Fibroblast of mammary gland (primary cell): ENCODE data around the gene SNX24.
A peak's percentile ranks its signal among the peaks of the same experiment; 100 is the strongest.
"Not testable (repeated sequence)": the region's sequence is repeated elsewhere in the genome, so short reads cannot be mapped to it uniquely, and the experiment has no call there.

ENCODE experiments used
- DNase-seq: peaks from one replicate; pipeline ENCODE4 v3.0.0-alpha.2; 2010; ENCODE audit warnings: low read depth
- H3K4me3 ChIP-seq: 2 replicates; pipeline ENCODE4 v1.5.1; 2011; ENCODE audit warnings: low read depth, mild to moderate bottlenecking, low read length, moderate library complexity; ENCODE audit not compliant: control insufficient read depth
- TF ChIP-seq, protein P1 (sequence below): conservative IDR thresholded peaks from 2 replicates; pipeline ENCODE4 v1.5.1; 2011; ENCODE audit warnings: low read depth, low read length, inconsistent platforms; ENCODE audit not compliant: control insufficient read depth, insufficient read depth

The SNX24 gene

DNA sequence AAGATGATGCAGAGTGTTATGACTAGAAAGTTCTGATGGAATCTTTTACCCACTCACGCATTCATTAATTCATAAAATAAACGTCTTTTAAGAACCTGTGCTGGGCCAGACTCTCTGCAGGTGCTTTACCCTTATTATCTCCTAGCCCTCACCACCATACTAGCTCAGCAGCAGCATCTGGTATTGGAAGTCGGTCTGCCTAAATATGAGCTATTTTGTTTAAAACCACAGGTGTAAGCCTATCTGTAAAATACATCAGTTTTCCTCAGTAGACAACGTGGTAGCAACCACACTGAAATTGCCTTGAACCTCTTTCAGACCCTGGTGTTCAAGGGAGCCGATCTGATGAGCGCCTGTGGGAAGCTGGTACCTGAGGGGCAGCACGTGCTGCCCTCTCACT is 121.7 kb downstream of the SNX24 start:
- TF ChIP-seq, protein P1, sequence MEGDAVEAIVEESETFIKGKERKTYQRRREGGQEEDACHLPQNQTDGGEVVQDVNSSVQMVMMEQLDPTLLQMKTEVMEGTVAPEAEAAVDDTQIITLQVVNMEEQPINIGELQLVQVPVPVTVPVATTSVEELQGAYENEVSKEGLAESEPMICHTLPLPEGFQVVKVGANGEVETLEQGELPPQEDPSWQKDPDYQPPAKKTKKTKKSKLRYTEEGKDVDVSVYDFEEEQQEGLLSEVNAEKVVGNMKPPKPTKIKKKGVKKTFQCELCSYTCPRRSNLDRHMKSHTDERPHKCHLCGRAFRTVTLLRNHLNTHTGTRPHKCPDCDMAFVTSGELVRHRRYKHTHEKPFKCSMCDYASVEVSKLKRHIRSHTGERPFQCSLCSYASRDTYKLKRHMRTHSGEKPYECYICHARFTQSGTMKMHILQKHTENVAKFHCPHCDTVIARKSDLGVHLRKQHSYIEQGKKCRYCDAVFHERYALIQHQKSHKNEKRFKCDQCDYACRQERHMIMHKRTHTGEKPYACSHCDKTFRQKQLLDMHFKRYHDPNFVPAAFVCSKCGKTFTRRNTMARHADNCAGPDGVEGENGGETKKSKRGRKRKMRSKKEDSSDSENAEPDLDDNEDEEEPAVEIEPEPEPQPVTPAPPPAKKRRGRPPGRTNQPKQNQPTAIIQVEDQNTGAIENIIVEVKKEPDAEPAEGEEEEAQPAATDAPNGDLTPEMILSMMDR: no peak
- no peak for DNase-seq
- no peak overlapping the region for H3K4me3 ChIP-seq

DNA sequence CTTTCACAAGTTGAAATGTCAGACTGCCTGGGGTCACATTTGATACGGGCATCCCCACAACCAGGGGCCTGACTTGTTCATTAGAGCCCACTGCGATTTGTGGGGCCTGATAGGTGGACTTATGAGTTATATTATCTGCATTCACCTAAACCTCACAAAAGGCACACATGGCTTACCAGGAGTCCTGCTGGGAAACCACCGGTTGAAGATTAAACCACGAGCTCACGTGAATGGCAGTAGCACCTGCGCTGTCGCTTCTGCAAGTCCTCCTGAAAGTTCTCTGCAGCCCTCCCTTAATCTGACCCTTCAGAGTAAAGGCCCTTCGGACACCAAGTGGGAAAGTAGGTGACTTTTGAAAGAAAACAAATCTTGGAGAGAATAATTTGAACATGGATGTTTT is 122.2 kb downstream of the SNX24 start:
- DNase-seq: no peak
- TF ChIP-seq, protein P1: no peak
- no peak overlapping the region for H3K4me3 ChIP-seq

GRCh38 chr5:122968056-122968455 is 122.6 kb downstream of the SNX24 start:
- not testable (repeated sequence) for H3K4me3 ChIP-seq, DNase-seq

DNA sequence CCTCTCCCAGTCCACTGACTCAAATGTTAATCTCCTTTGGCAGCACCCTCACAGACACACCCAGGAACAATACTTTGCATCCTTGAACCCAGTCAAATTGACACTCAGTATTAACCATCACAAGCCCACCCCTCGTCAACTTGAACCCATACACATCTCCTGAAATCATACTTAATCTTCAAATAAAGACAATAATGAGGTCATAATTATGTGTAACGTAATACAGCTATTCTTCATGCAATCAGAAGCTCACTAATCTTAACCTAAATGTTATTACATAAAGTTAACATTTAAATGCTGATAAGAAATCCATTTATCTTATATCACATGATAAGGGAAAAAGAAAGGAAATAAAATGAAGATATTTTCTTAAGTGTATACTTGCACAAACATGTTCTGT is 125.9 kb downstream of the SNX24 start:
- TF ChIP-seq, protein P1: no peak
- no peak for DNase-seq
- no peak overlapping the region for H3K4me3 ChIP-seq

DNA sequence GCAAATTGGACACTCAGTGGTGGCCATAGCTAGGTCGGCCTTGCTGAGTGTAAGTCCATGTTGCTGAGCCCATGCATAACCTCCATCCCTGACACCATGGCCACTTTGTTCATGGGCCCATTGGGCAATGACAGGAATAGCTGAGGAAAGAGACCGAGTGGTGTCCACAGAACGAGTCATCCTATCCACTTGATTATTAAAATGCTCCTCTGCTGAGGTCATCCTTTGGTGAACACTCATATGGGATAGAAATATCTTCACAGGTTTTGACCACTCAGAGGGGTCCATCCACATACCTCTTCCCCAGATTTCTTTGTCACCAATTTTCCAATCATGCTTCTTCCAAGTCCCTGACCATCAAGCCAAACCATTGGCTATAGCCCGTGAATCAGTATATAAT is 127.5 kb downstream of the SNX24 start:
- TF ChIP-seq, protein P1: no peak
- no peak overlapping the region for H3K4me3 ChIP-seq
- DNase-seq: peak; percentile 73

DNA sequence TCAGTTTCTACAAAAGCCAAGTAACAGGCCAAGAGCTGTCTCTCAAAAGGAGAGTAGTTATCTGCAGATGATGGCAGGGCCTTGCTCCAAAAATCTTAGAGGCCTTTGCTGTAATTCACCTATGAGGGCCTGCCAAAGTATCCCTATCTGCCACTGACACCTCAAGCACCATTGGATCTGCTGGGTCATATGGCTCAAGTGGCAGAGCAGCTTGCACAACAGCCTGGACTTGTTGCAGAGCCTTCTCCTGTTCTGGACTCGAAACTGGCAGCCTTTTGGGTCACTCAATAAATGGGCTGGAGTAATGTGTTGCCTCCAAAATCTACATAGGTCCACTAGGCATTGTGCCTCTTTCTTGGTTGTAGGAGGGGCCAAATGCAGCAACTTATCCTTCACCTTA is 128.3 kb downstream of the SNX24 start:
- H3K4me3 ChIP-seq, DNase-seq: not testable (repeated sequence)

GRCh38 chr5:122974251-122974650 is 128.8 kb downstream of the SNX24 start:
- H3K4me3 ChIP-seq, DNase-seq: not testable (repeated sequence)

GRCh38 chr5:122977319-122977718 is 131.9 kb downstream of the SNX24 start:
- TF ChIP-seq, protein P1: no peak
- no peak overlapping the region for H3K4me3 ChIP-seq
- DNase-seq: no peak

GRCh38 chr5:122978068-122978467 is 132.7 kb downstream of the SNX24 start:
- TF ChIP-seq, protein P1: no peak
- DNase-seq: no peak

More at GRCh38 chr5:122978068-122978467, 132.7 kb downstream of the SNX24 start:
- H3K4me3 ChIP-seq: no peak overlapping the region
